GM18517 (cell line): Measurements from ENCODE around the gene TRIP12.
"Not testable (repeated sequence)": the region's sequence is repeated elsewhere in the genome, so short reads cannot be mapped to it uniquely, and the experiment has no call there.

ENCODE experiments used
- ATAC-seq: cut with Tn5 transposase; IDR thresholded peaks from one replicate; pipeline ENCODE4 v1.9.1; 2021; ENCODE audit warnings: mild to moderate bottlenecking, moderate library complexity; ENCODE audit not compliant: unreplicated experiment

The TRIP12 gene

DNA sequence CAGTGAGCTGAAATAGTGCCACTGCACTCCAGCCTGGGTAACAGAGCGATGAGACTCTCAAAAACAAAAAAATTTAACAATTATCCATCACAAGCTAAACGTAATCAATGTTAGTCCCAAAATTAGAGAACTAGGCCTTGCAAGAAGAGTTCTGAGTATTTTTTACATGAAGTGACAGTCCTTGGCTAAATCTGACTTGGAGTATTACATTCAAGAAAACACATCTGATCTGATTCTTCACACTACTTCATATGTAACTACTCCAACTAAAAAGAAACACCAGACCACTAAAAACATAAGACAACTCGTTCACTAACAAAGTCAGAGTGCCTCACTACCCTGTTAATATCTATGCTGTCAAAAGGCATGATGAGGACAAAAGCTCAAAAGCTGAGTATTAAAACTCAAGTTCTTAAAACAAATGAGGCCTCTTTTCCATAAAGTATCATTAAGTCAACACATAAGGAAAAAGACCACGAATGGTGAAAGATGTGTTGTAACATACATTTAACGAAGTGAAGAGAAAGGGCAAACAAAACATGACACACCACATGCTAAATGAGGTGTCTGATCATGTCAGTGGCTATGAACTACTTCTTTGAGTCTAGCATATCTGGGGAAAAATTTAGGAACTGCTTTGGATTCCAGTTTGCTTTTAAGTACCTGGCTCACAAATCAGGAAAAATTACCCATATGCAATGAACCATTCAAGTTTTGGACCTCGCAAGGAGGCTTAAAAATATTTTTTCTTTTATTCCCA, 42.4 kb downstream of the TRIP12 start:
- no peak for ATAC-seq

GRCh38 chr2:229875549-229875948, 46.3 kb downstream of the TRIP12 start:
- no peak for ATAC-seq

DNA sequence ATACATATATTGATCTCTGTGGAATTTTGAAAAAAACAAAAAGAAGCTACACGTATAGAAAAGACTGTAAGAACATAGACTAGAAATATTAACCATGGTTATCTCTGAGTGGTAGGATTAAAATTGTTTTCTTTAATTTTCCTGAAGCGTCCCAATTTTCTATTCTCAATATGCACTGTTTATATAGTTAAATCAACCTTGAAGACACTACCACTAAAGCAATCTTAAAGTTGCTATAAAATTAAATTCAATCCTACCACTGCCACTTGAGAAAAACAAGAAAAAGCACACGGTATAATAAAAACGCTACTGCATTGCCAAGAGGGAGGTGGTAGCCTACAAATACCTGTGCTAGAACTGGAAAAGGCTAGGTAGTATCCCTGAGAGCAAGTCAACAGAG, 47.2 kb downstream of the TRIP12 start:
- no peak for ATAC-seq

DNA sequence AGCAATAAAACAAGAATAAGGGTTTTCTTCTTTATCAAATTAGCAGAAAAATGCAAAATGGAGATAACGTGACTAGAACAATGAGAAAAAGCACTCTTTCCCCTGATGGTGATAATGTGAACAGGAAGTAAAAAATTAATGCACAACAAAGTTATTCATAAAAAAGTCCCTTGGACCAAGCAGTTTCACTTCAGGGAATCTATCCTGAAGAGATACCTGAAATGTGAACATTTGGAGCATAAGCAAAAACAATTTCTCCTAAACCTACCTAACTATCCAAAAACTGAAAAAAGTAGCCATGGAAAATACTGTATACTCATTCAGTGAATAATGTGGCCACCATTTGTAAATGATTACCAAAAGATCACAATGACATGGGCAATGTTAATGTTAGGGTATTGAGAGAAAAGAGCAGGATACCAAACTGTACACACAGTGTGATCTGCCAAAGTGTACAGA, 48.7 kb downstream of the TRIP12 start:
- ATAC-seq, result peak; percentile 92

GRCh38 chr2:229870903-229871656, 50.7 kb downstream of the TRIP12 start:
- no peak for ATAC-seq

- no peak for ATAC-seq
Observed at GRCh38 chr2:229869226-229869625, 52.6 kb downstream of the TRIP12 start.

- no peak for ATAC-seq
Observed at GRCh38 chr2:229868794-229869193, 53.0 kb downstream of the TRIP12 start.

DNA sequence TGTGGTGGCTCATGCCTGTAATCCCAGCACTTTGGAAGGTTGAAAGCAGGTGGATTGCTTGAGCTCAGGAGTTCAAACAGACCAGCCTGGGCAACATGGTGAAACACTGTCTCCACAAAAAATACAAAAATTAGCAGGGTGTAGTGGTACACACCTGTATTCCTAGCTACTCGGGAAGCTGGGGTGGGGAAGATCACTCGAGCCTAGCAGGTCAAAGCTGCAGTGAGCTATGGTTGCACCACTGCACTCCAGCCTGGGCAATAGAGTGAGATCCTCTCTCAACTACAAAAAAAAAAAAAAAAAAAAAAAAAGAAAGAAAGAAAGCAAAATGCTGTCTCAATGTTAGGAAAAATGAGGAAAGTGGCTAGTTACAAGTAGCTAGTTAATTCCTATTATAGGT, 56.8 kb downstream of the TRIP12 start:
- ATAC-seq, result no peak

- no peak for ATAC-seq
Observed at GRCh38 chr2:229861431-229861830, 60.4 kb downstream of the TRIP12 start.

GRCh38 chr2:229860334-229860733, 61.5 kb downstream of the TRIP12 start:
- no peak for ATAC-seq

DNA sequence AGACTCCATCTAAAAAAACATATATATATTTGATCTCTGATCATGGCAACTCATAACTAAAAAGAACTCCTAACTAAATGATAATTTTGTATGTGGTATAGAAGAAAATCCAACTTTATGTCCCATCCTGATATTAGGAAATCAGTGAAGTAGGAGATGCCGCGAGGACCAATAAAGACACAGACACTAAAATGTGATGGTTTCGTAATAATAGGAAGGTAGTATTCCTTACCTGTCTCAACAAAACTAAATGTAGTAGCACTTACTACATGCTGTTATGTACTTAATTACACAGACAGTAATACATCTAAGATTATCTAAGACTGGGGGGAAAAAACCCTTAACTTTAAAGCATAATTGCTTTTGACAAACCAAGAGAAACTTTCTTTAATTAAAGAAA, 63.5 kb downstream of the TRIP12 start:
- ATAC-seq, result no peak

DNA sequence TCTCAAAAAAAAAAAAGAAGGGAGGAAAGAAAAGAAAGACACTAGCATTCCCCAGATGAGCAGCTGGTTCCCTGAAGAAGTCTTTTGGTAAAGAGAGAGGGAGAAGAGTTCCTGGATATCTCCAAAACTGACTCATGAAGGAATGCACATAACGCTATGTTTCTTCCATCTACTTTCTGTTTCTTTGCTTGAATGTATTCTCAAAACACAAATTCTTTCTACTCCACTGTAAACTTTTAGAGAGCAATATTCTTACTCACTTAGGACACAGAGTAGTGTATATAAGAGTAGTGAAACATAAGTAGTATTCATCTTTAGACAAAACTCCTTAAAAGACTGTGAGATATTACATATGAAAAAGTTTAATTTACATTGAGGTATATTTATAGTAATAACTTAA, 64.2 kb downstream of the TRIP12 start:
- no peak for ATAC-seq

DNA sequence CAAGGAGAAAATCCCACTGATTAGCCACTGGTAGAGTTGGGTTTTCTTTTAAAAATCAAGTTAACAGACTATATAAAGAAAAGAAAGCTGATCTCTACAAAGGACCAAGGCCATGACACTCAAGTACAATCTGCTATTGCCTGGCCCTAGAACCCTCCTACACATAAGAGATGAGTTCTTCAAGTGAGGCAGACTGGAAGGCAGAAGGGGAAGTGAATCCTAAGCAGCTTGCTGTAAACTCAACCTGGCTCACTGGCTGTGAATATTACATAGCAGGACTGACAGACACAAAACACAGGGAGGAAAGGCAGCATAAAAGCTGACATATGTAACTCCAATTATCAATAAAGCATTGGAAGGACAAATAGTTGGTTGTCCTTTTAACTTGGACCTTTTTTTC, 65.4 kb downstream of the TRIP12 start:
- peak; percentile 87 for ATAC-seq

DNA sequence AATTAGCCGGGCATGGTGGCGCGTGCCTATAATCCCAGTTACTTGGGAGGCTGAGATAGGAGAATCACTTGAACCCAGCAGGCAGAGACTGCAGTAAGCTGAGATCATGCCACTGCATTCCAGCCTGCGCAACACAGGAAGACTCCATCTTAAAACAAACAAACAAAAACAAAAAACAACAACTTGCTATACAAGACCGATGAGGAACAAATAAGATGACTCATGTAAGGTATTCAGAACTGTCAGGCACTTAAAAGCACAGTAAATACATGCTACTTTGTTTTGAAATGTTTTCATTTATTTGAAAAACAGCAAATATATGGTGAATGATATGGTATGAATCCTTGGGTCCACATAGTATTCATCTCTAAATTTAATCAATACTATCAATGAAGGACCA, 66.7 kb downstream of the TRIP12 start:
- no peak for ATAC-seq

DNA sequence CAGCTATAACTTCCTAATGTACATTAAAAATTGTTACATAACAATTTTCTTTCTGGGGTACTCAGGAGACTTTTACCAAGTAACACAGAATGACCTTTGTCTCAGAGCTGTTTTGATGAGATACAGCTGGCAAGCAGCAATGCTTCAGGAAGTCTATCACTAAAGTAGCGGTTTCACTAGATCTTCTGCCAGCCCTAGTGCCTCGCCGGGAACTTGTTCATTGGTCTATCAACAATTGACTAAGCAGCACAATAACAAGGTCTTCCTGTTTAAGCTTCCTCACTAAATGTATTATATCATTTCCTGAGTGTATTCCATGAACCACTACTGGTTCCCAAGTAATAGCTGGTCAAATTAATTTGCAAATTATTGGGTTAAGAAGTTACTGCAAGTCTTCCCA, 69.2 kb downstream of the TRIP12 start:
- ATAC-seq, result peak; percentile 69

DNA sequence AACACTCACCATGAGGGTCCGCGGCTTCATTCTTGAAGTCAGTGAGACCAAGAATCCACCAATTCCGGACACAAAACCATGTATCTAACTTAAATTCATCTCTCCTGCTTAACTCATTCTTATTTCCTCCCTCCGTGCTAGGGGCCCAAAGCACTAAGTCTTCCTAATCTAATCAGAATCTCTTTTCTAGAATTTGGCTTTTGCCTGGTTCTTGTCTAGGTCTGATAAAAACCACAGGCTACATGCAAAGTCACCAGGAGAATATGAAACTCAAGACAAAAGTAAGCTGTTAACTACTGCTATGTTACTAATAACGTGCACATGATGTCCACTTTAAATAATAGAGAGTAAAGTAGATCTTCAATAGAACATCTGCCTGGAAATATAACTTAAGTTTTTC, 69.9 kb downstream of the TRIP12 start:
- ATAC-seq, result no peak

- not testable (repeated sequence) for ATAC-seq
Observed at GRCh38 chr2:229850355-229851275, 71.2 kb downstream of the TRIP12 start.

GRCh38 chr2:229849073-229849472, 72.7 kb downstream of the TRIP12 start:
- ATAC-seq, result no peak

DNA sequence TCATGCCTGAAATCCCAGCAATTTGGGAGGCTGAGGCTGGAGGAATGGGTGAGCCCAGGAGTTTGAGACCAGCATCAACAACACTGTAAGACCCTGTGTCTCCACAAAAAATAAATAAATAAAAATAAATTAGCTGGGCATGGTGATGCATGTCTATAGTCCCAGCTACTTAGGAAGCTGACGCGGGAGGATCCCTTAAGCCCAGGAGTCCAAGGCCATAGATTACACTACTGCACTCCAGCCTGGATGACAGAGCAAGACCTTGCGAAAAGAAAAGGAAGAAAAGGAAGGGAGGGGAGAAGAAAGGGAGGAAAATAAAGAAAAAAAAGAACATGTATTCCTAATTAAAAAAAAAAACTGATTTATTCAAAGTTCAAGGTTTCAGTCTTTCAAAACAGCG, 78.2 kb downstream of the TRIP12 start:
- ATAC-seq, result no peak

GRCh38 chr2:229838729-229839128, 83.1 kb downstream of the TRIP12 start:
- ATAC-seq, result no peak

- no peak for ATAC-seq
Observed at GRCh38 chr2:229836847-229837246, 85.0 kb downstream of the TRIP12 start.
